ENCODE measurements around the gene IGFLR1. TPM values are rescaled to one million over a fixed set of nuclear protein-coding genes. Genes with fewer than 3 reads are reported as not detected.
A peak's percentile ranks its signal among the peaks of the same experiment; 100 is the strongest.

The IGFLR1 gene
- total and polyA plus RNA-seq, 9 of the 15 experiments (the other 6 are each of a cell fraction or from before 2014, with no cell fraction given): 1.0 to 14.3 (median 4.6) TPM

DNA sequence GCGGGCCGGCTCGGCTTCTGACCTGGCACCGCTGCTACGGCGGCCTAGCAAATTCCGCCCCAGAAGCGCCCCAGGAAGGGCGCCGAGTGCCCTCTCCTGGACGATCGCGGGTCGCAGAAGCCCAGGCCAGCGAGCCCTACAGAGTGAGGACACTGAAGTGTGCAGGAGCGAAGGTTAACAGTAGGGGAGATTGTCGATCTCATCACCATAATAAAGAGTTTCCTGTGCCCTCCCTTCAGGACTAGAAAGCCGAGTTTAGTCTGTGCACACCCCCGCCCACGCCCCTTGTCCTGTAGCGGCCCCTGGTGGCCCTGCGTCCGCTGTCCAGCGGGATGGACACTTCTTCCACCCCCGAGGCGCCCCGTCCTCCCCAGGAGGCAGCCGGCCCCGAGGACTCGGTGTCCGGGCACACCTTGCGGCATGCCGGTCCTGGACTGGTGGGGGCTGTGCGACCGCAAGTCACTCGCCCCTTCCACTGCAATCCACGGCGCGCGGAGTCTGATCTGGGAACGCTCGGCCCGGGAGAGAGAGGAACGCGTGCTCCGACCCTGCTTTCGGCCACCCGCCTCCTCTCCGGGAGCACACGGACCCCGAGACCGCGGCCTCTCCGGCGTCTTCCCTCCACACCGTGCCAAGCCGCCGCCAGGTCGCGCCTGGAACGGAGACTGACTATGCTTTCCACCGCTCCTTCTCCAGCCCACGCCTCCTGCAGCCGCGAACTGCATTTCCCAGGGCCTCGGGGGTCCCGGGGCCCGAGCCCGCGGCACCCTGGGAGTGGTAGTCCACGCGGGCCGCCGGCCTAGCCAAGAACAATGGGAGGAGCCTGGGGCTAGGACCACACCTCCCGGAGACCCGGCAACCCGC, 25.2 kb downstream of the IGFLR1 start (continued):
- TF ChIP-seq, protein P1, sequence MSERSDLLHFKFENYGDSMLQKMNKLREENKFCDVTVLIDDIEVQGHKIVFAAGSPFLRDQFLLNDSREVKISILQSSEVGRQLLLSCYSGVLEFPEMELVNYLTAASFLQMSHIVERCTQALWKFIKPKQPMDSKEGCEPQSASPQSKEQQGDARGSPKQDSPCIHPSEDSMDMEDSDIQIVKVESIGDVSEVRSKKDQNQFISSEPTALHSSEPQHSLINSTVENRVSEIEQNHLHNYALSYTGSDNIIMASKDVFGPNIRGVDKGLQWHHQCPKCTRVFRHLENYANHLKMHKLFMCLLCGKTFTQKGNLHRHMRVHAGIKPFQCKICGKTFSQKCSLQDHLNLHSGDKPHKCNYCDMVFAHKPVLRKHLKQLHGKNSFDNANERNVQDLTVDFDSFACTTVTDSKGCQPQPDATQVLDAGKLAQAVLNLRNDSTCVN (CRISPR knock-in tag; IDR thresholded peaks at IDR 0.05): no peak
- TF ChIP-seq ZNF311 (CRISPR knock-in tag; IDR thresholded peaks at IDR 0.05) (no peak), POLR3A (IDR thresholded peaks at IDR 0.05; ENCODE audit: borderline replicate concordance, extremely low read depth, insufficient read depth, insufficient read length) (no peak), YBX1 (IDR thresholded peaks at IDR 0.05) (no peak), HSF4 (CRISPR knock-in tag; IDR thresholded peaks at IDR 0.05; ENCODE audit: borderline replicate concordance) (no peak), MEF2A (IDR thresholded peaks at IDR 0.05; ENCODE audit: control insufficient read depth, low read depth, low read length) (no peak), CEBPG (CRISPR knock-in tag; IDR thresholded peaks at IDR 0.05) (no peak), CEBPG (tag; conservative IDR thresholded peaks at IDR 0.05 in 1 of 2, IDR thresholded peaks at IDR 0.05 in 1 of 2) (no peak), KDM1A (IDR thresholded peaks at IDR 0.05) (no peak), ETV5 (CRISPR knock-in tag; IDR thresholded peaks at IDR 0.05; ENCODE audit: low read depth) (peak; percentile 35; the same call in 1 of the 2 replicates), FOXM1 (IDR thresholded peaks at IDR 0.05; ENCODE audit: low read depth) (no peak), FOXM1 (CRISPR knock-in tag; IDR thresholded peaks at IDR 0.05; ENCODE audit: low read depth) (no peak; the same call in 1 of the 2 replicates), HDAC1 (IDR thresholded peaks at IDR 0.05) (peak in 1 of 2 experiments; percentile 82; a peak in 1 of 4 replicates), TRIM24 (IDR thresholded peaks at IDR 0.05) (no peak), ESRRB (CRISPR knock-in tag; IDR thresholded peaks at IDR 0.05; ENCODE audit: borderline replicate concordance) (no peak), RCOR1 (IDR thresholded peaks at IDR 0.05; ENCODE audit: borderline replicate concordance in 1 of 2, low read depth in 2 of 2, low read length in 2 of 2) (peak in 1 of 2 experiments; percentile 83; a peak in 2 of 4 replicates)
- TF ChIP-seq, protein P2, sequence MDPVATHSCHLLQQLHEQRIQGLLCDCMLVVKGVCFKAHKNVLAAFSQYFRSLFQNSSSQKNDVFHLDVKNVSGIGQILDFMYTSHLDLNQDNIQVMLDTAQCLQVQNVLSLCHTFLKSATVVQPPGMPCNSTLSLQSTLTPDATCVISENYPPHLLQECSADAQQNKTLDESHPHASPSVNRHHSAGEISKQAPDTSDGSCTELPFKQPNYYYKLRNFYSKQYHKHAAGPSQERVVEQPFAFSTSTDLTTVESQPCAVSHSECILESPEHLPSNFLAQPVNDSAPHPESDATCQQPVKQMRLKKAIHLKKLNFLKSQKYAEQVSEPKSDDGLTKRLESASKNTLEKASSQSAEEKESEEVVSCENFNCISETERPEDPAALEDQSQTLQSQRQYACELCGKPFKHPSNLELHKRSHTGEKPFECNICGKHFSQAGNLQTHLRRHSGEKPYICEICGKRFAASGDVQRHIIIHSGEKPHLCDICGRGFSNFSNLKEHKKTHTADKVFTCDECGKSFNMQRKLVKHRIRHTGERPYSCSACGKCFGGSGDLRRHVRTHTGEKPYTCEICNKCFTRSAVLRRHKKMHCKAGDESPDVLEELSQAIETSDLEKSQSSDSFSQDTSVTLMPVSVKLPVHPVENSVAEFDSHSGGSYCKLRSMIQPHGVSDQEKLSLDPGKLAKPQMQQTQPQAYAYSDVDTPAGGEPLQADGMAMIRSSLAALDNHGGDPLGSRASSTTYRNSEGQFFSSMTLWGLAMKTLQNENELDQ (CRISPR knock-in tag; IDR thresholded peaks at IDR 0.05; ENCODE audit: borderline replicate concordance): no peak
- TF ChIP-seq, protein P3, sequence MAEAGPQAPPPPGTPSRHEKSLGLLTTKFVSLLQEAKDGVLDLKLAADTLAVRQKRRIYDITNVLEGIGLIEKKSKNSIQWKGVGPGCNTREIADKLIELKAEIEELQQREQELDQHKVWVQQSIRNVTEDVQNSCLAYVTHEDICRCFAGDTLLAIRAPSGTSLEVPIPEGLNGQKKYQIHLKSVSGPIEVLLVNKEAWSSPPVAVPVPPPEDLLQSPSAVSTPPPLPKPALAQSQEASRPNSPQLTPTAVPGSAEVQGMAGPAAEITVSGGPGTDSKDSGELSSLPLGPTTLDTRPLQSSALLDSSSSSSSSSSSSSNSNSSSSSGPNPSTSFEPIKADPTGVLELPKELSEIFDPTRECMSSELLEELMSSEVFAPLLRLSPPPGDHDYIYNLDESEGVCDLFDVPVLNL (CRISPR knock-in tag; IDR thresholded peaks at IDR 0.05; ENCODE audit: low read depth): no peak
- TF ChIP-seq, protein P4, sequence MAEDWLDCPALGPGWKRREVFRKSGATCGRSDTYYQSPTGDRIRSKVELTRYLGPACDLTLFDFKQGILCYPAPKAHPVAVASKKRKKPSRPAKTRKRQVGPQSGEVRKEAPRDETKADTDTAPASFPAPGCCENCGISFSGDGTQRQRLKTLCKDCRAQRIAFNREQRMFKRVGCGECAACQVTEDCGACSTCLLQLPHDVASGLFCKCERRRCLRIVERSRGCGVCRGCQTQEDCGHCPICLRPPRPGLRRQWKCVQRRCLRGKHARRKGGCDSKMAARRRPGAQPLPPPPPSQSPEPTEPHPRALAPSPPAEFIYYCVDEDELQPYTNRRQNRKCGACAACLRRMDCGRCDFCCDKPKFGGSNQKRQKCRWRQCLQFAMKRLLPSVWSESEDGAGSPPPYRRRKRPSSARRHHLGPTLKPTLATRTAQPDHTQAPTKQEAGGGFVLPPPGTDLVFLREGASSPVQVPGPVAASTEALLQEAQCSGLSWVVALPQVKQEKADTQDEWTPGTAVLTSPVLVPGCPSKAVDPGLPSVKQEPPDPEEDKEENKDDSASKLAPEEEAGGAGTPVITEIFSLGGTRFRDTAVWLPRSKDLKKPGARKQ (CRISPR knock-in tag; IDR thresholded peaks at IDR 0.05): no peak
